ENCODE measurements around the gene NPEPL1.

The NPEPL1 gene

DNA sequence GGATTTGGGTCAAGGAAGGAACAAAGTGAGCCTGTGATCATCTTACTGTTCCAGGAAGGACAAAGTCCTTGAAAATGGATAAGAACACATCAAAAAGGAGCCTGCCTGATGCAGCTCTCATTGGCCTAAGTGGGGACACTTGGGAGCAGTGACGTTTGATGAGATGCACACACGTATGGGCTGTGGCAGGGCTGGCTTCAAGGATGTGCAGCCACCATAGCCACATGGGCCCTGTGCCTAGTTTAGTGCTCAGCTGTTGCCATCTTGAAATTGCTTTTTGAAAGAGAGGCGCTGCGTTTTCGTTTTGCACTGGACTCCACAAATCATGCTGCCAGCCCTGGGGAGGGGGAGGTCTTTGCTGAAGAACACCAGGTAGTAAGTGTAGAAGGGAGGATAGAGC lies 6.6 kb upstream of the NPEPL1 start:
- no peak for DNase-seq

DNA sequence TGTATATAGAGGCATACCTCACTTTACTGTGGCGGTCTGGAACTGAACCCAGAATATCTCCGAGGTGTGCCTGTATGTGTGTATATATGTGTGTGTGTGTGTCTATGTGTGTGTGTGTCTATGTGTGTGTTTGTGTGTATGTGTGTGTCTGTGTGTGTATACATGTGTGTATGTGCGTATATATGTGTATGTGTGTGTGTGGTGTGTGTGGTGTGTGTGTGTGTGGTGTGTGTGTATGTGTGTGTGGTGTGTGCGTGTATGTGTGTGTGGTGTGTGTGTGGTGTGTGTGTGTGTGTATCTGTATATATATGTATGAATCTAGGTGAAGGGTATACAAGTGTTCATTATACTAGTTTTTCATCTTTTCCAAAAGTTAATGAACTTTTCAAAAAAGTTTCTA lies 4.2 kb upstream of the NPEPL1 start:
- DNase-seq: no peak

DNA sequence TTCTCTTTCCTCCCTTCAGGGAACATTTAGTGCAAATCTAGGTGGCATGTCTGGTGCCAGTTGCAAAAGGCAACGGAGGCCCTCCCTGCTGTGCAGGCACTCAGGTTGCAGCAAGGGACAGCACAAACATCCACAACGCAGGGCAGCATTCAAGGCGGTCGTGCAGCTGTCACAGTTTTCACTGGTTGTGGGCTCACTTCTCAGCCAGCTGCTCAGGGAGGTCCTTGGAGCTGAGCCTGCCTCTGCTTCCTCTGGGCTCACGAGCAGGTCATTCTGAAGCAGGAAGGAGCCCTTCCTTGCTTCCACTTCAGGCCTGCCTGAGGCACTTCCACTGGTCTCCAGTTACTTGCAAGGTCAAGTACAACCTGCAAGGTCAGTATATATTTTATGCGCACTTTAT lies 3.8 kb upstream of the NPEPL1 start:
- no peak for DNase-seq

DNA sequence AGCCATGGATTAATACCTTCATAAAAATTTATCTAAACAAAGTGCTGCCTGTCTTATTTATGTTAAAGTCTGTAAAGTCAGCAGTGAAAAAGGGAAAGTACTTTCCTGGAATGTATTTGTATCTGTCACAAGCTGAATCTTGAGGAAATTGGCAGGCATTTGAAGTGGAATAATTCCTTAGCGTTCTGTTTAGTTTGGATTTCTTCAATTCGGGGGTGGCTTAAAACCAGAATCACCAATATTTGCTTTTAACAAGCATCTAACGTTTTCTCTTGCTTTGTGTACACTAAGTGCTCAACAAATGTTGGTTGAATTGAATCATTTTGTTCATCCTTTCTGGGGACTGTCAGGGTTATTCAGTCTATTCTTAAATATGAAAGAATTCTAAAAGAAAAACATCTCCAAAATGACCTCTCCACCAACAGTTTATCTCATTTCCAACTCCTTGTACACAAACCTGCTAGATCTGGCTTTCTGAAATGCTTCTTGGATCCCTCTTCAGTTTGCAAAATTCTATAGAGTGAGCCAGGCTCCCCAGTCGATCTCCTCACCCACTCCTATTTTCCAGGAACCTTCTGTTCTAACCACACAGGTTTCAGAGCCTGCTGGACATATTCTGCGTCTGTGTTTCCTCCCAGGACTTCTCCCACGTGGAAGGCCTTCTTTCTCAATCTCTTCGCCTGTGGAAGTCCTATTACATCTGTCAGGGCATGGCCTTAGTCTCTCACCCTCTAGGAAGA lies 2.0 kb upstream of the NPEPL1 start:
- no peak for DNase-seq

DNA sequence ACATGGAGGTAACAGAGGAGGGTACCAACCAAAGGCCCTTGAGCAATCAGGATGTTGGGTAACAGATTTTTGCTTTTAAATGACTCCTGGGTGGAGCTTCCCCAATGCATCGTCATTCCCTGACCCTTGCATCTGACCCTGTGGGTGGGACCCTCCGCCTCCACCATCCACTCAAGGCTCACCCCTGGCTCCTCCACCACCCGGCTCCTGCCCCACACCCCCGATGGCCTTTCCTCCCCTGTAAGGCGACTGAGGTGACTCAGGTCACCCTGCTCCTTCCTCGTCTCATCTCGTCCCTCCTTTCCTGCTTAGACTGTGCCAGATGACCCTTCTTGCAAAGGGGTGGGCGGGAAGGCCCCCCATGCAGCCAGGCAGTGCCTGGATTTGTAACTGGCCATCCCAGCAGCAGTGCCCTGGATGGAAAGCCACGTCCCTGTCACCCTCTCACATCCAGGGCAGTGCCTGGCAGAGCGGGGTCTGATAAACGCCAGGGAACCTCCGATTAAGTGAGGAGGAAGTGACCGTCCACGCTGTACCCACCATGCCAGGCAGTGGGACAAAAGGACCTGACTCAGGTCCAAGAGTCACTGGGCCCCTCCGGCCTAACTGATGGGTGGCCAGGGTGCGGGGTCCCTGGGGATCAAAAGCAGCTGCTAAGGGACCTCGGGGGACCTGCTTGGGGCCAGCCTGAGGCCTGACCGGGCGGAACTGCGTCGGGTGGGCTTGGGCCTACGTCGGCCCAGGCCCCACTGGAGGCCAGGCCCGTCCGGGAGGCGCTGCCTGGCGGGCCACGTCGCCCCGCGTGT lies 624 bp upstream of the NPEPL1 start:
- DNase-seq: no peak

DNA sequence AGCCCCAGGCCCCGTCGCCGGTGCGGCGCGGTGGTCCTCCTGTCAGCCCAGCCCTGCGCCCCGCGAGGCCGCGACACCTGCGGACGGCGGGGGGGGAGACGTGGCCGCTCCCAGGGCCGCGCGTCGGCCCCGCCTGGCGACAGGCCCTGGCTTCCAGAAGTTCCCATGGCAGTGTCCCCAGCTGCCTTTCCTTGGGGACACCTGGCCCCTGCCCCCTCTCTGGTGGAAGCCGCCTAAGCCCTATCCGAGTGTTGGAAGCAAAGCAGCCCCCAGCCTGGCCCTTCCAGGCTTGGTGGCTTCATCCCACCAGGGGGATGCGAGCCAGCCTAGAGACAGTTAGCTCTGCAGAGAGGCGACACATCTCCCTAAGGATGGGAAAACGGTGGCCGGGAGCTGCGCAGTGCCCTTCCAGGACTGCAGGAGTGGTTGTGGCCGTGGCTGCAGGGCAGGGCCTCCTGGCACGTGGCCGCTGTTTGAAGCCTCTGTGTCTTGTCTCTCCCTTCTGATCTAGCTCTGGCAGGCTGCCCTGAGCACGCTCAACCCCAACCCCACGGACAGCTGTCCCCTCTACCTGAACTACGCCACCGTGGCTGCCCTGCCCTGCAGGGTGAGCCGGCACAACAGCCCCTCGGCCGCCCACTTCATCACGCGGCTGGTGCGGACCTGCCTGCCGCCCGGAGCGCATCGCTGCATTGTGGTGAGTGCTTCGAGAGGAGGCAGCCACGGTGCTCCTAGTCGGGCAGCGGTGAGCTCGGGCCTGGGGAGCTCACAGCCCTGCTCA lies 816 bp downstream of the NPEPL1 start:
- DNase-seq: no peak

DNA sequence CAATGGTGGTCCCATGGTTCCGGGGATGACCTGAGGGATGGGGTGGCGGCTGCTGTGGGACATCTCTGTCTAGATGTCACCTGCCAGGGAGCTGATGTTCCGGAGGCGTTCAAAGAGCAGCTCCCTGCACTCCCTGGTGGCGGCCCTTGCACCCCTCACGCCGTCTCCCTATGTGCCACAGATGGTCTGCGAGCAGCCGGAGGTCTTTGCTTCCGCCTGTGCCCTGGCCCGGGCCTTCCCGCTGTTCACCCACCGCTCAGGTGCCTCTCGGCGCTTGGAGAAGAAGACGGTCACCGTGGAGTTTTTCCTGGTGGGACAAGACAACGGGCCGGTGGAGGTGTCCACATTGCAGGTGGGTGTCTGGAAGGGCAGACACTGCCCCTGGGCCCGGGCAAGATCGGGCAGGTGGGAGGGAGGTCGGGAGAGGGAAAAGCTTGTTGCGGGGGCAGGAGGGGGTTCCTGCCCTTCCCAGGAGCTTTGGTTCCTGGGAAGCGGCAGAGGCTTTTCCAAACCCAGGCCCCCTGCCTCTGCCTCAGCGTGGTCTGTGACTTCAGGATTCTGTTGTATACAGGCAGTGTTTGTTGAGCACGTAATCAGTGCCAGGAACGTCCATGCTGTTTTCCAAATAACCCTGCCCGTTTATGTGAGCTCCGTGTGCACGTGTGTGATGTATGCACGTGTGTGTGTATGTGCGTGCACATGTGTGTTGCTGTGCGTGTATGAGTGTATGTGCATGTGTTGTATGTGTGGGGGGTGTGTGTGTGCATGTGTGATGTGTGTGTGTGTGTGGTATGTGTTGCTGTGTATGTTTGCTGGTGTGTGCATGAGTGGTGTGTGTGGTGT lies 1.9 kb downstream of the NPEPL1 start:
- DNase-seq: no peak

DNA sequence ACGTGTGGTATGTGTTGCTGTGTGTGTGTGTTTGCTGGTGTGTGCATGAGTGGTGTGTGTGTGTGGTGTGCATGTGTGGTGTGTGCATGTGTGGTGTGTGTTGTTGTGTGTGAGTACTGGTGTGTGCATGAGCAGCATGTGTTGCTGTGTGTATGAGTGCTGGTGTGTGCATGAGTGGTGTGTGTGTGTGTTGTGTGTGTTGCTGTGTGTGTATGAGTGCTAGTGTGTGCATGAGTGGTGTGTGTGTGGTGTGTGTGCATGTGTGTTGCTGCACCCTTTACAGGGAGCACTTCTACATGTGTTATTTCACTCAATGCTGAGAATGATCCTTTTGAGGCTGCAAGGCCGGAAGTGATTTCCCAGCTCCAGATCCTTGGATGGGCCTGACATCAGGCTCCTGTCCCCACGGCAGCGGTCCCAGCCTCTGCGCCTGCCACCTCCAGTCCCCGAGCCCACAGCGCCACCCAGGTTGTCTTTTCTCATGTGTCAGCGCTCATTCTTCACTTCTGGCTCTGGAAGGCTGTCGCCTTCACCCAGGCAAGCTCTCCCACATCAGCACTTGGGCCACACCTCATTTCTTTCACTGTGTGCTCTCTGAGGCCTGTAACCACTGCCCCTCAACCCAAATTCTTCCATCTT lies 2.6 kb downstream of the NPEPL1 start:
- no peak for DNase-seq

DNA sequence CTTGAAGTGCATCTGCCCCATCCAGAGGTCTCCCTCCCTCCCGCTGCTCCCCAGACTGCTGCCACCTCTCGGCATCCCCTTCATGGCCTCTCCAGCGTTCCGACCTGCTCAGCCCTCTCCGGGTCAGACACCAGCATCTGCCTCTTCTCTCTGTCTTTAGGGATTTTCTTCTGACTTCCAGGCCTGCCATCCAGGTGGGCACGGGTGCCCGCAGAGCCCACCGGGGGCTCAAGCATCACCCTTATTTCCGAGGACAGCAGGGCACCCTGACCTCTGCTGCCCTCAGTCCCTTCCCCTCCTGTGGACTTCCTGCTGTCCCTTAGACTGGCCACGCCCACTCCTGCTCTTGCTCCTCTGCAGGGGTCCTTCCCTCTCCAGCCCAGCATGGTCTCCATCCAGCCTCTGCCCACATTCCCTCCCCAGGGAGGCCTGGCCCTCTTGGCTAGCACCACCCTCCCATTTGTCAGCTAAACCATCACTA lies 3.3 kb downstream of the NPEPL1 start:
- no peak for DNase-seq

DNA sequence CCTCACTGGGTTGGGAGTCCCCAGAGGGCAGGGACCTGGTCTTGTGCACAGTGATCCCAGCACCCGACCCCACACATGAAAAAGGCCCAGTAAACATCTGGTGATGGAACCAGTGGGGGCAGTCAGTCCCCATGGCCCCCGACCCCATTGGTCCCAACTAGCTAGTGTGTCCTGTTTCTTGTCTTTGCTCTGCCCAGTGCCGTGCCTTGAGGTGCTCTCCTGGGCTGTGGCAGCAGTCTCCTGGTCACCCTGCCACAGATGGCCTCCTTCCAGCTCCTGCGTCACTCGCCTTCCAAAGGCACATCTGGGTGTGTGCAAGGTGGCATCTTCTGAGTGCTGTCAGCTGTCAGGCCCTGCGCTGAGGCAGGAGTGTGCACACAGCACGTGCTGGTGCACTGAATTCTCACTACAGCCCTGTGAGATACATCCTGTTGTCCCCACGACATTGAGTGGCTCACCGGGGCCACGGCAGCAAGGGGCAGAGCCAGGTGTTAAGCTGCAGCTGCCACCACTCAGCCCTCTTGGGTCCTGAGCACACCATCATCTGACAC lies 3.9 kb downstream of the NPEPL1 start:
- DNase-seq: no peak

DNA sequence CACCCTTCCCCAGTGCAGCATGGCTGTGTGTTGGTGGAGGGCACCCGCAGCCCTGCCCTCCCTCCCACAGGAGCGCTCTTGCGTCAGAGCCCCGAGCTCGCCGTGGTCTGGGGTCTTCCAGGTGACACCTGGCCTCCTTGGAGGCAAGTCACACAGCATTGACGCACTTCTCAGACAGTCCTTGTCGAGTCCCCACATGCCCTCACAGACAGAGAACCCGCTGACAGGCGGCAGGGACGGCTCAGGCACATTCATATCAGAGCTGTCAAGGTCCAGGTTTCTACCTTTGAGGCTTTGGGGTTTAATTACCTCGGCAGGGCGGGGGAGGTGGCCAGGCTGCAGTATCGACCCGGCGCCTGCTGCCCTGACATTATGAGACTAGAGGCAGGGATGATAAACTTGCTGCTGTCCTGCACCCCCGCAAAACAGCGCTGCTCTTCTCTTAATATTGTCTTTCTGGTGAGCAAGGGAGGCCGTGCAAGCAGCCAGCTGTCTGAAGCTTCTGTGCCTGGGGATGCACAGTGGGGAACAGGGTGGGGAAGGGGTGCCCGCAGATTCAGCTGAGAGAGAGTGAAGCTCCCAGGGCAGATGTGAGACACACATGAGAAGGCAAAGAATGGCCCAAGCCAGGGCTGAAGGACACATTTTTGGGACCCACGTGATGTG lies 4.7 kb downstream of the NPEPL1 start:
- DNase-seq: no peak

DNA sequence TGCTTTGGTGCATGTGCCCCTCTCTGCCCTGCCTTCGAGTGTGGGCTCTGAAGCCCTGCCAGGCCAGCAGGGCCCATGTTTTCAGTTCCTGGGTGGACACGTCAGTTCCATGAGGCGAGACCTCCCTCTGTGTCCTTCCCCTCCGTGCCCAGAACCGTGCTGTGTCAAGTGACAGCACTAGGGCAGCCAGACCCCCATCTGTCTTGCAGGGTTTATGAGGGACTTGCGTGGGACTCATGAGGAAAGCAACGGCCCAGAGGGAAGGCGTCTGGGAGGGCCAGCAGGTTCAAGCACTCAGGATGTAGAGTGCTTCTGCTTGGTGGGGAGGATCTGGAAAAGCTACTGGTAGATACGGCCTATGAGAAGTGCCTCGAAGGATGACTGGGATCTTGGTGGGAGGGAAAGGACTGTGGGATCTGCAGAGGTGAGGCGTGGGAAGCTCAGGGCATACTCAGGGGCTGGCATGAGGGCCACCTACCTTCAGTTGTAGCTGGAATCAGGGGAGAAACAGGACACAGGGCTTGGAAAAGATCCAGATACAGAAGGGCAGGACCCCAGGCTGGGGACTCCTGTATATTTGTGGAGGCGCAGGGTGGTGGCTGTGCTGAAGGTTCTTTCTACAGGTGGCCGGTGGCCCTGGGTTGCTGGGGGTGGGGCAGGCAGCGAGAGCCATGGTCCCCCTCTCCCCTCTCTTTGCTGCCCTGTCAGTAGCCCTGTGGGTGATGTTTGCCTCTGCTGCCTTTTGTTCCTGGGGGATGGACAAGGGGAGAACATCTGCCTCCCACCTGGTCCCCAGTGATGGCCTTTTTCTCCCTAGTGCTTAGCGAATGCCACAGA lies 5.5 kb downstream of the NPEPL1 start:
- no peak for DNase-seq

DNA sequence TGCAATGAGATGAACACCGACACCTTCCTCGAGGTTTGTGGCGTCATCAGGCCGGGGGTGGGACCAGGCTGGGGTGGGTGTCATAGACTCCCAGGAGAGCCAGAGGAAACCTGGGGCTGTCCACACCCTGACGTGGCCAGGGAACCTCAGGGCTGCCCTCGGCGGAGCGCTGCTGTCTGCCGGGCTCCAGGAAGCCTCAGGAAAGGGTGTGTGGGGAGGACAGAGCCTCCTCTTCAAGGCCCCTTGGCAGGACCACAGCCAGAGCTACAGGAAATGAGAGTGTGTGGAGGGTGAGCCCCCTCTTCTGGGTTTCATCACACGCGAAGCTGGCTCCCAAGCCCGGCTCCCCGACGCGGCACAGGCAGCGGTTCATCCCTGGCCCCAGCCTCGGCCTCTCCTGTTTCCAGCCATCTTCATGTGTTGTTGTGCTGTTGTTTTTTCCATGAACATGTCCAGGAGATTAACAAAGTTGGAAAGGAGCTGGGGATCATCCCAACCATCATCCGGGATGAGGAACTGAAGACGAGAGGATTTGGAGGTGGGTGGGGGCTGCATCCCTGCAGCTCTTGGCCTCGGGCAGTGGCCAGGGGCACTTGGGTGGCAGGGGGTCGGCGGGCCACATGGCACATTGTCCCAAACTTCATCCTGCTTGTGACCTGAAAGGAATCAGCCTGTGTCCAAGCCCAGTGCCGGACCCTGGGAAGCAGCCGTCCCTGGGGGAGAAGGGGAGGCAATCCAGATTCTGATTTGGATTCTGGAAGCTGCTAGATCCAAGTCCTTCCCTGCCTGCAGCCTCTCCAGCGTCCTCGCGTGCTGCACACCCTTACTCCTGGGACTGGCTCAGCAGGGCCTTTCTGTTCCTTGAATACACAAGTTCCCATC lies 6.4 kb downstream of the NPEPL1 start:
- no peak for DNase-seq

DNA sequence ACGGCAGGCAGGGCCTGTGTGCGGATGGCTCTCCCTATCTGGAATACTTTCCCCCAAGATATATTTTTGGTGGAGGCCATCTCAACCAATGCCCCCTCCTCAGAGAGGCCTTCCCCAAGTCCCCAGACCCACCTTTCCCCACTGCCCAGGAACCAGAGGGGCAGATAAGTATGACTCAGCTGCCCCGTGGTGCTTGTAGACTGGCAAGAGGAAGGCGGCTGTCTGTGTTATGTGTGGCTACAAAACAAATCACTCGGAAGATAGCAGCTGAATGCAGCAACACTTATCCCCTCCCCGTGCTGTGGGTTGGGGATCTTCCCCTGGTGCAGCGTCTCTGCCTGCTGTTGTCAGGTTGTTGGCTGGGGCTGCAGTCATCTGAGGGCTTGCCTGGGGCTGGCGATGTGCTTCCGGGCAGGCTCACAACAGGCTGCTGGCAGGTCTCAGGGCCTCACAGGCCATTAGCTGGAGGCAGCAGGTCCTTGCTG lies 7.1 kb downstream of the NPEPL1 start:
- no peak for DNase-seq

DNA sequence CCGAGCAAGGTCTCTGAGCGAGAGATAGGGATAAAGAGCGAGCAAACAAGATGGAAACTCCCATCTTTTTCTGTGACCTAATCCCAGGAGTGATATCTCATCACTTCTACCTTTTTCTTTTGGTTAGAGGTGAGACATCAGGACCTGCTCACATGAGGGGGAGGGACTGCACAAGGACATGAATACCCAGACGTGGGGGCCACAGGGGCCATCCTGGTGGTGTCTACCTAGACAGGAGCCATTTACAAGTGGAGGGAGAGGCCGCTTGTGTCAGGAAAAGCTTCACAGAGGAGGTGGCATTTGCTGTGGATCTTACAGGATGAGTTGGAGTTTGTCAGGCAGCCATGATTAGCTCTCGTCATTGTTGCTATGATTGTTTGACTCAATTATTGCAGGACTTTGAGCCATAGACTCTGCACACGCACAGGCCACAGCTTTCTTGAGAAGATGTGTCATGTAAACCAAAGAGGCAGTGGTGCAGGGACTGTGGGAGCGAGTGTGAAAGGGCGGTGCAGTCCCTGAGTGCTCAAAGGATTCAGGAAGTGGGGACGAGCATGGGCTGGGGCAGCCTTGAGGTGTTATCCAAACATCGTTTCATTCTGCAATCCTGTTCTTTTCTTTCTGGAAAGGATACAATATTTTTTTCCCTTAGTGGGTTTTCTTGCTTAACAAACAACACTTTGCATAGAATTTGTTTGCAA lies 7.7 kb downstream of the NPEPL1 start:
- no peak for DNase-seq

DNA sequence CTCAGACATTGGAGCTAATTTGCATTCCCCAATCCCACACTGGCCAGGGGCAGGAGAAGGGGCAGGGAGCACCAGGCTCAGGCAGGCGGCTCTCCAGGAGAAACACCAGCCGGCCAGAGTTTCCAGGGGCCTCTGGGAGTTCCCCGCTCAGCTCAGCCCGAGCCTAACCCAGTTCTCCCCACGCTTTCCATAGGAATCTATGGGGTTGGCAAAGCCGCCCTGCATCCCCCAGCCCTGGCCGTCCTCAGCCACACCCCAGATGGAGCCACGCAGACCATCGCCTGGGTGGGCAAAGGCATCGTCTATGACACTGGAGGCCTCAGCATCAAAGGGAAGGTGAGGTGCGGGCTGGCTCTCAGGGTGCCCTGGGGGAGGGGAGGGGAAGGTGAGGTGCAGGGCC lies 8.2 kb downstream of the NPEPL1 start:
- no peak for DNase-seq

DNA sequence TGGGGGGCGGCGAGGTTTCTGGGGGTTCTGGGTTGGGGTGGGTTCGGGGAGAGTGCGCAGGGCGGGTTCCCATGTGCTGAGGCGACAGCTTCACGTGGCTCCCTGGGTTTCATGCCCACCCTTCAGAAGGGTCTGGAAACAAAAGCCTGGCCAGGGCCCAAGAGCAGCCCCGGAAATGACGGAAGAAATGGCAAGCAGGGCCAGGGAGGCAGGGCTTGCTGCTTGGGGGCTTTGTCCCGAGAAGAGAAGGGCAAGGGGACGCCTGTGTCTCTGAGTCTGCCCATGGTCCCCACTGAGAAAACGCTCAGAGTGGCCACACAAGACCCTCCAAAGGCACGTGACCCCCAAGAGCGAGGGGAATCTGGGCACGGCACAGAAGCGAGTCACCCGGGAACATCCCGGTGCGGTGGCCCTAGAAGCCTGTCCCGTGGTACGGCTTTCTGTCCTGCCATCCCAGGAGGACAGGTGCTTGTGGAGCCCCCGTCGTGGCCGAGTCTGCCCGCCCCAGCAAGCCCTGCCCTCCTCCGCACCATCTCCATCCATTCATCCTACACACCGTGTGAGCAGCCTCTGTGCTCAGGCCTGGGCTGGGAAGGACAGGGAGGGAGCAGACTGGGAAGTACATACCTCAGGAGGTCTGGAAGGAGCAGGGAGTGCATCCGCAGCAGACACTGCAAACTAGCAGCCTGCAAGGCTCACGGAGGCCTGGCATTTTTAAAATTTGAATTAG lies 9.0 kb downstream of the NPEPL1 start:
- DNase-seq: no peak

DNA sequence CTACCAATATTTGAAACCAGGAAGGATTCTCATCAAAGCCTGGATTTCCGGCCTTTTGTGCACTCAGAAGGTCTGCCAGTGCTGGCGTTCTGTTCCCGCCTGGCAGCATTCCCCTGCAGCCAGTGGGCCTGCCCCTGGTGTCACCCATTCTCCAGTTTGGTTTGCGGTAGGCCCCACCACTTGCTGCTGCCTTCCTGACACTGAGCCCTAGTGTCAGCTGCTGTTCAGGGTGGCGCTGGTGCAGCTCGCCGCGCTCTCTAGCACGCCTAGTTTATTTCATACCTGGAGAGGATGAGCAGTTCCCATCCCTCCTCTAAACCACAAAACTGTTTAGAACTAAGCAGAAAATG lies 9.5 kb downstream of the NPEPL1 start:
- no peak for DNase-seq
